Osteocyte (in vitro differentiated cells): Measurements from ENCODE around the gene KIN. TPM values are rescaled to one million over a fixed set of nuclear protein-coding genes. Genes with fewer than 3 reads are reported as not detected.

ENCODE experiments used
- DNase-seq: peaks from one replicate; pipeline ENCODE4 v3.0.0; 2021; ENCODE audit warnings: mixed read lengths; ENCODE audit not compliant: unreplicated experiment; ENCODE audit errors: extremely low spot score
- H3K27ac Mint-ChIP-seq: one replicate; pipeline ENCODE4 v1.8.0; 2021; ENCODE audit warnings: mild to moderate bottlenecking, mixed read lengths; ENCODE audit not compliant: unreplicated experiment
- H3K27me3 Mint-ChIP-seq: one replicate; pipeline ENCODE4 v1.8.0; 2021; ENCODE audit warnings: mixed read lengths; ENCODE audit not compliant: unreplicated experiment
- H3K36me3 Mint-ChIP-seq: one replicate; pipeline ENCODE4 v1.8.0; 2021; ENCODE audit warnings: mixed read lengths; ENCODE audit not compliant: unreplicated experiment
- H3K4me1 Mint-ChIP-seq: one replicate; pipeline ENCODE4 v1.8.0; 2021; ENCODE audit warnings: mixed read lengths; ENCODE audit not compliant: unreplicated experiment
- H3K4me3 Mint-ChIP-seq: one replicate; pipeline ENCODE4 v1.8.0; 2021; ENCODE audit warnings: mild to moderate bottlenecking, moderate library complexity, mixed read lengths; ENCODE audit not compliant: unreplicated experiment
- H3K9me3 Mint-ChIP-seq: one replicate; pipeline ENCODE4 v1.8.0; 2021; ENCODE audit warnings: mixed read lengths; ENCODE audit not compliant: unreplicated experiment
- CTCF ChIP-seq: fragments of 200-600 bp; sonication (generic); IDR thresholded peaks from 2 replicates; pipeline ENCODE4 v1.5.0; 2021; ENCODE audit warnings: antibody characterized with exemption, mild to moderate bottlenecking, moderate library complexity
- total RNA-seq: library from RNA; stranded (reverse); gene quantifications from 2 replicates; pipeline ENCODE4 v1.2.1, GENCODE V29; 2021

The KIN gene
- total RNA-seq, 1 donor from 2014 or later, result 10.9 TPM

GRCh38 chr10:7704071-7705016 is 83.4 kb downstream of the KIN start:
- Mint-ChIP-seq H3K4me1 (no peaks in the 10 kb centered on the region), H3K9me3 (peaks cover 3% of the 10 kb centered on the region), H3K27ac (no peak overlapping the region), H3K4me3 (no peak overlapping the region), H3K36me3 (no peaks in the 10 kb centered on the region), H3K27me3 (peaks cover 11% of the 10 kb centered on the region)
- DNase-seq, result no peak
- TF ChIP-seq CTCF, result no peak

- Mint-ChIP-seq H3K36me3 (no peaks in the 10 kb centered on the region), H3K27ac (no peak within 1 kb of the TSS), H3K9me3 (peaks cover 4% of the 10 kb centered on the region), H3K4me3 (no peak within 1 kb of the TSS), H3K4me1 (no peaks in the 10 kb centered on the region), H3K27me3 (peaks cover 11% of the 10 kb centered on the region)
- no peak for TF ChIP-seq CTCF
- no peak for DNase-seq
Measured at GRCh38 chr10:7703140-7703539, 84.7 kb downstream of the KIN start, which contains the start of gene ITIH2. Gene ITIH2, plus strand, starts transcription at chr10:7703316. Its CDS starts 119 bp downstream, at chr10:7703435.

GRCh38 chr10:7702288-7702812 is 85.4 kb downstream of the KIN start:
- Mint-ChIP-seq H3K9me3 (peaks cover 4% of the 10 kb centered on the region), H3K36me3 (no peaks in the 10 kb centered on the region), H3K27ac (no peak overlapping the region), H3K4me1 (no peaks in the 10 kb centered on the region), H3K27me3 (peaks cover 11% of the 10 kb centered on the region), H3K4me3 (no peak overlapping the region)
- no peak for DNase-seq
- TF ChIP-seq CTCF, result no peak

GRCh38 chr10:7701158-7701742 is 86.5 kb downstream of the KIN start:
- Mint-ChIP-seq H3K36me3 (no peaks in the 10 kb centered on the region), H3K4me3 (no peak overlapping the region), H3K27me3 (peaks cover 7% of the 10 kb centered on the region), H3K27ac (no peak overlapping the region), H3K4me1 (no peaks in the 10 kb centered on the region), H3K9me3 (peaks cover 4% of the 10 kb centered on the region)
- no peak for DNase-seq
- TF ChIP-seq CTCF, result no peak

Other genes starting within 250 kb of the KIN start
- gene ITIH5, start 121.0 kb downstream of the KIN start, total RNA-seq, result 0.35 and 0.39 TPM in 2 replicates
- gene ITIH2, start 84.7 kb downstream of the KIN start, total RNA-seq, result not detected in 2 replicates
- 132 and 133 TPM in 2 replicates for gene ATP5F1C, start 184 bp upstream of the KIN start, total RNA-seq
- 8.0 and 9.1 TPM in 2 replicates for gene TAF3, start 30.5 kb upstream of the KIN start, total RNA-seq